HepG2 (cell line): Measurements from ENCODE around the gene MAPK13. TPM values are rescaled to one million over a fixed set of nuclear protein-coding genes. Genes with fewer than 3 reads are reported as not detected.

Experiments
- AHR ChIP-seq: IDR thresholded peaks from 2 replicates; pipeline ENCODE4 v1.6.1; 2018; ENCODE audit warnings: missing genetic modification reagents, missing compliant biosample characterization
- BHLHE40 ChIP-seq: IDR thresholded peaks from 2 replicates; pipeline ENCODE4 v1.6.1; 2011; ENCODE audit warnings: low read length, improper control_type of control experiment
- CREBL2 ChIP-seq: sonication (generic); formaldehyde crosslinking; IDR thresholded peaks from 2 replicates; pipeline ENCODE4 v1.8.1; 2023; ENCODE audit warnings: missing genetic modification reagents, mild to moderate bottlenecking, borderline replicate concordance
- DNMT1 ChIP-seq: sonication (generic); formaldehyde crosslinking; IDR thresholded peaks from 2 replicates; pipeline ENCODE4 v1.5.1; 2020; ENCODE audit warnings: mild to moderate bottlenecking, missing genetic modification reagents
- EED ChIP-seq: sonication (generic); formaldehyde crosslinking; IDR thresholded peaks from 2 replicates; pipeline ENCODE4 v1.5.0; 2020; ENCODE audit warnings: mild to moderate bottlenecking, missing genetic modification reagents
- HOMEZ ChIP-seq: IDR thresholded peaks from 2 replicates; pipeline ENCODE4 v1.6.1; 2016; ENCODE audit warnings: low read depth
- KAT8 ChIP-seq: IDR thresholded peaks from 2 replicates; pipeline ENCODE4 v1.6.1; 2016; ENCODE audit warnings: missing genetic modification reagents, missing compliant biosample characterization
- KLF15 ChIP-seq: sonication (generic); formaldehyde crosslinking; IDR thresholded peaks from 2 replicates; pipeline ENCODE4 v1.8.1; 2023; ENCODE audit warnings: borderline replicate concordance, mild to moderate bottlenecking, inconsistent platforms, missing genetic modification reagents, mixed read lengths
- LBX2 ChIP-seq: sonication (generic); formaldehyde crosslinking; IDR thresholded peaks from 2 replicates; pipeline ENCODE4 v1.5.0; 2020; ENCODE audit warnings: missing genetic modification reagents, mild to moderate bottlenecking, borderline replicate concordance
- MBNL3 ChIP-seq: fragments of 250-450 bp; sonication (Bioruptor Pico); conservative IDR thresholded peaks from 2 replicates; pipeline ENCODE4 v1.8.0; 2022; ENCODE audit warnings: mild to moderate bottlenecking, inconsistent platforms
- NBN ChIP-seq: fragments of 450-650 bp; conservative IDR thresholded peaks from 2 replicates; pipeline ENCODE4 v1.6.1; 2017
- RFX3 ChIP-seq: IDR thresholded peaks from 2 replicates; pipeline ENCODE4 v1.6.1; 2016; ENCODE audit warnings: missing biosample characterization, missing genetic modification reagents
- RFXANK ChIP-seq: IDR thresholded peaks from 2 replicates; pipeline ENCODE4 v1.6.1; 2016
- RORA ChIP-seq: sonication (generic); formaldehyde crosslinking; IDR thresholded peaks from 2 replicates; pipeline ENCODE4 v1.5.0; 2020; ENCODE audit warnings: mild to moderate bottlenecking, missing genetic modification reagents, moderate library complexity
- RXRB ChIP-seq: IDR thresholded peaks from 2 replicates; pipeline ENCODE4 v1.6.1; 2016; ENCODE audit warnings: borderline replicate concordance, missing genetic modification reagents, missing compliant biosample characterization
- TBX3 ChIP-seq: fragments of 450-650 bp; IDR thresholded peaks from 2 replicates; pipeline ENCODE4 v1.6.1; 2017; ENCODE audit warnings: antibody characterized with exemption, mild to moderate bottlenecking, inconsistent platforms, borderline replicate concordance
- THRA ChIP-seq: sonication (generic); formaldehyde crosslinking; IDR thresholded peaks from 2 replicates; pipeline ENCODE4 v1.4.0; 2020; ENCODE audit warnings: missing genetic modification reagents, borderline replicate concordance
- ZNF33B ChIP-seq: sonication (generic); formaldehyde crosslinking; IDR thresholded peaks from 2 replicates; pipeline ENCODE4 v1.5.1; 2020; ENCODE audit warnings: mild to moderate bottlenecking, missing genetic modification reagents
- ZNF432 ChIP-seq: sonication (generic); formaldehyde crosslinking; IDR thresholded peaks from 2 replicates; pipeline ENCODE4 v1.5.0; 2020; ENCODE audit warnings: missing genetic modification reagents, mild to moderate bottlenecking, borderline replicate concordance
- ZNF672 ChIP-seq: sonication (generic); formaldehyde crosslinking; IDR thresholded peaks from 2 replicates; pipeline ENCODE4 v1.8.1; 2022; ENCODE audit warnings: missing genetic modification reagents
- polyA plus RNA-seq, 8 experiments: library from polyadenylated mRNA; depleted of rRNA in 3 of 8; stranded (reverse) in 7 of 8; unstranded in 1 of 8; fragments of >200 nt; fragmentation: Illumina TruSeq in 4 of 8; extraction: Trizol in 4 of 8; gene quantifications; 2 replicates each; pipeline versions ENCODE4 v1.2.1 to v1.2.3, GENCODE V29; 2011 to 2016; ENCODE audit warnings: low read depth in 4 of 8, missing spikeins in 1 of 8, mixed read lengths in 1 of 8; ENCODE audit not compliant: insufficient read depth in 1 of 8
- total RNA-seq, 5 experiments: library from RNA; depleted of rRNA; stranded (reverse); fragments of >200 nt; fragmentation: Illumina TruSeq; extraction: Trizol; gene quantifications; 2 replicates each; pipeline ENCODE4 v1.2.3, GENCODE V29; 2016; ENCODE audit warnings: low read depth in 1 of 5
- TF ChIP-seq, protein P1 (sequence below): sonication (generic); formaldehyde crosslinking; IDR thresholded peaks from 2 replicates; pipeline ENCODE4 v1.8.0; 2022; ENCODE audit warnings: missing genetic modification reagents, mild to moderate bottlenecking, borderline replicate concordance
- TF ChIP-seq, protein P2 (sequence below): IDR thresholded peaks from 2 replicates; pipeline ENCODE4 v1.4.0; 2020; ENCODE audit warnings: mild to moderate bottlenecking, missing genetic modification reagents

Gene MAPK13
- total and polyA plus RNA-seq, 2 of the 13 experiments (the other 11 are each of a cell fraction or from before 2014, with no cell fraction given) = 12.7 to 43.4 TPM

DNA sequence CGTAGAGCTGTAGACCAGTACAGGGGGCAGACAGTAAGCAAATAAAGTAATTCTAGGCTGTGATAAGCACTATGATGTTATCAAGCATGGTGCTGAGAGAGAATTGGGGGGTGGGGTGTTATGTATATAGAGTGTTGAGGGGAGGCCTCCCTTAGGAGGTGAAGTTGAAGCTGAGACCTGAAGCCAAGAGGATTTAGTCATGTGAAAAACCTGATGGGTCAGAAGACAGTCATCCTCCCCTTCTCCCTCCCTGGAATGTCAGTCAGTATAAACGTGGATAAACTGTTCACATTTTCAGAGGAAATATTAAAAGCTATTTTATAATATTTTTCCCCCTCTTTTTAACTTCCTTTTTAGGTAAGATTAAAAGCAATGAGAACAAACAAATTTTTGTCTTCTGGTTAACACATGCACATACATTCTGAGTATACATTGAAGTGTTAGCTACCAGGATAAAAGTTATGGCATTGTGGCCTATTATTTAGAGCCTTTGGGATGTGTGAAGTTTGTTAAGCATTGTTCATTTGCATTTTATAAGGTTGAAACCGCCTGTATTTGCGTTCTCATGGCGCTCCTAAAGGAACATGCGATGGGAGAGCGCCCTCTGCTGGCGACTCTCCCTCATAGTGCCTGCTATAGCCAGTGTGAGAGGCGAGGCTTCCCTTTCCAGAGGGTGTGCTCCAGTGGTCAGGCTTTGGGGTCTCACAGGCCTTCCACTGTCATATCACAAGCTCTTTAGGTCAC lies 35.4 kb upstream of the MAPK13 start (continued):
- TF ChIP-seq LBX2 (CRISPR knock-in tag) = no peak
- no peak for TF ChIP-seq DNMT1 (CRISPR knock-in tag)
- no peak for TF ChIP-seq HOMEZ
- TF ChIP-seq THRA = peak; percentile 39; the same call in 1 of the 2 replicates
- TF ChIP-seq, protein P1, sequence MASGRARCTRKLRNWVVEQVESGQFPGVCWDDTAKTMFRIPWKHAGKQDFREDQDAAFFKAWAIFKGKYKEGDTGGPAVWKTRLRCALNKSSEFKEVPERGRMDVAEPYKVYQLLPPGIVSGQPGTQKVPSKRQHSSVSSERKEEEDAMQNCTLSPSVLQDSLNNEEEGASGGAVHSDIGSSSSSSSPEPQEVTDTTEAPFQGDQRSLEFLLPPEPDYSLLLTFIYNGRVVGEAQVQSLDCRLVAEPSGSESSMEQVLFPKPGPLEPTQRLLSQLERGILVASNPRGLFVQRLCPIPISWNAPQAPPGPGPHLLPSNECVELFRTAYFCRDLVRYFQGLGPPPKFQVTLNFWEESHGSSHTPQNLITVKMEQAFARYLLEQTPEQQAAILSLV = 0 out of 2 replicates have a peak, but pooled peaks have one; percentile 46
- peak; percentile 65; the same call in 1 of the 2 replicates for TF ChIP-seq RXRB (CRISPR knock-in tag)
- TF ChIP-seq NBN = no peak
- no peak for TF ChIP-seq ZNF432 (CRISPR knock-in tag)
- TF ChIP-seq RFXANK (CRISPR knock-in tag) = no peak; the same call in 1 of the 2 replicates
- no peak for TF ChIP-seq RORA (CRISPR knock-in tag)
- no peak for TF ChIP-seq CREBL2 (CRISPR knock-in tag)
- no peak for TF ChIP-seq BHLHE40
- TF ChIP-seq KAT8 (CRISPR knock-in tag) = no peak
- TF ChIP-seq TBX3 = no peak
- no peak for TF ChIP-seq KLF15
- TF ChIP-seq RFX3 (CRISPR knock-in tag) = no peak
- no peak for TF ChIP-seq ZNF33B (CRISPR knock-in tag)
- TF ChIP-seq EED (CRISPR knock-in tag) = no peak
- 0 out of 2 replicates have a peak, but pooled peaks have one; percentile 65 for TF ChIP-seq AHR
- TF ChIP-seq ZNF672 (CRISPR knock-in tag) = no peak
- TF ChIP-seq, protein P2, sequence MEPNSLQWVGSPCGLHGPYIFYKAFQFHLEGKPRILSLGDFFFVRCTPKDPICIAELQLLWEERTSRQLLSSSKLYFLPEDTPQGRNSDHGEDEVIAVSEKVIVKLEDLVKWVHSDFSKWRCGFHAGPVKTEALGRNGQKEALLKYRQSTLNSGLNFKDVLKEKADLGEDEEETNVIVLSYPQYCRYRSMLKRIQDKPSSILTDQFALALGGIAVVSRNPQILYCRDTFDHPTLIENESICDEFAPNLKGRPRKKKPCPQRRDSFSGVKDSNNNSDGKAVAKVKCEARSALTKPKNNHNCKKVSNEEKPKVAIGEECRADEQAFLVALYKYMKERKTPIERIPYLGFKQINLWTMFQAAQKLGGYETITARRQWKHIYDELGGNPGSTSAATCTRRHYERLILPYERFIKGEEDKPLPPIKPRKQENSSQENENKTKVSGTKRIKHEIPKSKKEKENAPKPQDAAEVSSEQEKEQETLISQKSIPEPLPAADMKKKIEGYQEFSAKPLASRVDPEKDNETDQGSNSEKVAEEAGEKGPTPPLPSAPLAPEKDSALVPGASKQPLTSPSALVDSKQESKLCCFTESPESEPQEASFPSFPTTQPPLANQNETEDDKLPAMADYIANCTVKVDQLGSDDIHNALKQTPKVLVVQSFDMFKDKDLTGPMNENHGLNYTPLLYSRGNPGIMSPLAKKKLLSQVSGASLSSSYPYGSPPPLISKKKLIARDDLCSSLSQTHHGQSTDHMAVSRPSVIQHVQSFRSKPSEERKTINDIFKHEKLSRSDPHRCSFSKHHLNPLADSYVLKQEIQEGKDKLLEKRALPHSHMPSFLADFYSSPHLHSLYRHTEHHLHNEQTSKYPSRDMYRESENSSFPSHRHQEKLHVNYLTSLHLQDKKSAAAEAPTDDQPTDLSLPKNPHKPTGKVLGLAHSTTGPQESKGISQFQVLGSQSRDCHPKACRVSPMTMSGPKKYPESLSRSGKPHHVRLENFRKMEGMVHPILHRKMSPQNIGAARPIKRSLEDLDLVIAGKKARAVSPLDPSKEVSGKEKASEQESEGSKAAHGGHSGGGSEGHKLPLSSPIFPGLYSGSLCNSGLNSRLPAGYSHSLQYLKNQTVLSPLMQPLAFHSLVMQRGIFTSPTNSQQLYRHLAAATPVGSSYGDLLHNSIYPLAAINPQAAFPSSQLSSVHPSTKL = peak; percentile 51; the same call in 1 of the 2 replicates
- TF ChIP-seq MBNL3 (CRISPR knock-in tag) = no peak
